ENCODE measurements around the gene LPP. TPM values are rescaled to one million over a fixed set of nuclear protein-coding genes. Genes with fewer than 3 reads are reported as not detected.

Gene LPP
- total and polyA plus RNA-seq, 9 of the 15 experiments (the other 6 are each of a cell fraction or from before 2014, with no cell fraction given) = 0.07 to 0.18 TPM; not detected in 7

DNA sequence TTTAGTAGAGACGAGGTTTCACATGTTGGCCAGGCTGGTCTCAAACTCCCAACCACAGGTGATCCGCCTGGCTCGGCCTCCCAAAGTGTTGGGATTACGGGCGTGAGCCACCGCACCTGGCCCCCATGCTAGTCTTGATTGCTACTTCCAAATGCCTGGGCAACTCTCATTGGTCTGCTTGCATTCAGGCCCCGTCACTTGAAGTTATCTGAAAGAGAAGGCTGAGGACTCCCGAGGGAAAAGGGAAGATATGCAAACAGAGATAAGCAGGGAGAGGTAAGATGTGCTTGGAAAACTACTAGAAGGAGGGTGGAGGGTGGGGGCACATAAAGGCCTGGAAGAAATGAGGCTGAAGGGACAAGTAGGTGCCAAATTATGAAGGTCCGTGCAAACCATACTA, 4.4 kb upstream of the LPP start:
- Histone ChIP-seq H3K4me1 (replicated peaks in 1 of 2; ENCODE audit: control insufficient read depth in 2 of 2, insufficient read depth in 2 of 2, low read length in 2 of 2) (no peaks in the 10 kb centered on the region; a peak in 1 of 5 replicates), H3K9me1 (ENCODE audit: control insufficient read depth, insufficient read depth, low read length) (no peaks in the 10 kb centered on the region), H4K20me1 (replicated peaks; ENCODE audit: control insufficient read depth, insufficient read depth, low read length) (0 out of 2 replicates have a peak, but pooled peaks cover 3% of the 10 kb centered on the region), H3K27ac (ENCODE audit: extremely low read depth, low read depth, low read length) (no peak overlapping the region), H3K4me3 (no peak overlapping the region), H2AFZ (ENCODE audit: low read depth, low read length) (no peak overlapping the region), H3K79me2 (ENCODE audit: control insufficient read depth, insufficient read depth, low read length) (no peaks in the 10 kb centered on the region), H3K9me3 (replicated peaks; ENCODE audit: control insufficient read depth, insufficient read depth, low read depth, low read length) (no peaks in the 10 kb centered on the region), H3K4me2 (ENCODE audit: insufficient read depth, low read length) (no peak overlapping the region), H3K9ac (ENCODE audit: insufficient read depth in 1 of 2, low read depth in 2 of 2, low read length in 2 of 2) (no peak overlapping the region), H3K36me3 (ENCODE audit: control insufficient read depth, insufficient read depth, low read length) (no peaks in the 10 kb centered on the region), H3K27me3 (ENCODE audit: control insufficient read depth in 2 of 2, insufficient read depth in 2 of 2, low read length in 2 of 2) (peaks cover 0 to 17% of the 10 kb centered on the region in 2 experiments; a peak in 3 of 5 replicates)
- ATAC-seq (no peak), FAIRE-seq (no peak), DNase-seq (ENCODE audit: extremely low read depth in 1 of 4, low spot score in 3 of 4) (no peak)
- BruUV-seq (replicated peaks) = no TSS peak
- ChIA-PET CTCF (ENCODE audit: low intra/inter-chr PET ratio) (no interaction called here), POLR2A (no interaction called here)
- WGBS (ENCODE audit: insufficient coverage, low coverage, missing lambda C conversion rate) = 0% methylated on average over 9 of the region's 9 CpGs
- intact Hi-C loops (cut with micrococcal nuclease) = no loop called here
- in situ Hi-C loops (cut with MboI) = no loop called here
- no peak for TF ChIP-seq PRMT5 (CRISPR knock-in tag; IDR thresholded peaks at IDR 0.05)
- TF ChIP-seq, protein P1, sequence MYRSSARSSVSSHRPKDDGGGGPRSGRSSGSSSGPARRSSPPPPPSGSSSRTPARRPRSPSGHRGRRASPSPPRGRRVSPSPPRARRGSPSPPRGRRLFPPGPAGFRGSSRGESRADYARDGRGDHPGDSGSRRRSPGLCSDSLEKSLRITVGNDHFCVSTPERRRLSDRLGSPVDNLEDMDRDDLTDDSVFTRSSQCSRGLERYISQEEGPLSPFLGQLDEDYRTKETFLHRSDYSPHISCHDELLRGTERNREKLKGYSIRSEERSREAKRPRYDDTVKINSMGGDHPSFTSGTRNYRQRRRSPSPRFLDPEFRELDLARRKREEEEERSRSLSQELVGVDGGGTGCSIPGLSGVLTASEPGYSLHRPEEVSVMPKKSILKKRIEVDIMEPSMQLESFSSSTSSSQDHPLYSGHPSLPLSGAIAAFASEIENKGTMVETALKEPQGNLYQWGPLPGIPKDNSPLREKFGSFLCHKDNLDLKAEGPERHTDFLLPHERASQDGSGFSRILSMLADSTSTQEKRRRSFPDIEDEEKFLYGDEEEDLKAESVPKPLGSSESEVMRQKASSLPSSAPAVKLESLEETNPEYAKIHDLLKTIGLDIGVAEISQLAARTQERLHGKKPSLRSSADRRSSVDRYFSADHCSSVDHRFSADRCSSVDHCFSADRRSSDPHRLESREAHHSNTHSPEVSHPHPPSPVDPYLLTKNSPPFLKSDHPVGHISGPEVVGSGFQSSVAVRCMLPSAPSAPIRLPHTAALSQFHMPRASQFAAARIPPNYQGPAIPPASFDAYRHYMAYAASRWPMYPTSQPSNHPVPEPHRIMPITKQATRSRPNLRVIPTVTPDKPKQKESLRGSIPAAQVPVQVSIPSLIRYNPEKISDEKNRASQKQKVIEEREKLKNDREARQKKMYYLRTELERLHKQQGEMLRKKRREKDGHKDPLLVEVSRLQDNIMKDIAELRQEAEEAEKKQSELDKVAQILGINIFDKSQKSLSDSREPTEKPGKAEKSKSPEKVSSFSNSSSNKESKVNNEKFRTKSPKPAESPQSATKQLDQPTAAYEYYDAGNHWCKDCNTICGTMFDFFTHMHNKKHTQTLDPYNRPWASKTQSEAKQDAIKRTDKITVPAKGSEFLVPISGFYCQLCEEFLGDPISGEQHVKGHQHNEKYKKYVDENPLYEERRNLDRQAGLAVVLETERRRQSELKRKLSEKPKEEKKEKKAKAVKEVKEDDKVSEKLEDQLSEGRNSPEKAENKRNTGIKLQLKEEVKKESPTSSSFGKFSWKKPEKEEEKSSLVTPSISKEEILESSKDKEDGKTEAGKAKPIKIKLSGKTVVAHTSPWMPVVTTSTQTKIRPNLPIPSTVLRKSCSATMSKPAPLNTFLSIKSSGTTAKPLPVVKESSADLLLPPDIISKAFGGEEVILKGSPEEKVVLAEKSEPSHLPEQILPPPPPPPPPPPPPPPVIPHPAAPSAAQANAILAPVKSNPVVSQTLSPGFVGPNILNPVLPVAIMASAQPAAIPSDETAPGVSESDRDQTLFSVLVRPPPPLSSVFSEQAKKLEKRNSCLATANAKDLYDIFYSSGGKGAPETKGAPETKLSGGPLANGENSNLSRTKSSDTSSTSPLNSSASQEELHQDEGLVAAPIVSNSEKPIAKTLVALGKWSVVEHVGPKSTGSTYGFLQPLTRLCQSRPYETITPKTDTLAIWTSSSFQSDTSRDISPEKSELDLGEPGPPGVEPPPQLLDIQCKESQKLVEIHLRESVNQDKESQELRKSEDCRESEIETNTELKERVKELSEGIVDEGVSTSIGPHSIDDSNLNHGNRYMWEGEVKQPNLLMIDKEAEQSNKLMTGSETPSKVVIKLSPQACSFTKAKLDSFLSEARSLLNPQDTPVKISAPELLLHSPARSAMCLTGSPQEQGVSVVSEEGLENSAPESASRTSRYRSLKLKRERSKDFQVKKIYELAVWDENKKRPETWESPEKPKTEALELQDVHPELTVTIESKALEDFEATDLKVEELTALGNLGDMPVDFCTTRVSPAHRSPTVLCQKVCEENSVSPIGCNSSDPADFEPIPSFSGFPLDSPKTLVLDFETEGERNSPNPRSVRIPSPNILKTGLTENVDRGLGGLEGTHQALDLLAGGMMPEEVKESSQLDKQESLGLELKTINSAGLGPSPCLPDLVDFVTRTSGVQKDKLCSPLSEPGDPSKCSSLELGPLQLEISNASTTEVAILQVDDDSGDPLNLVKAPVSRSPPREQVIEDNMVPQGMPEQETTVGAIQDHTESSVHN (IDR thresholded peaks at IDR 0.05; ENCODE audit: borderline replicate concordance in 1 of 2, low read depth in 1 of 2) = no peak
- TF ChIP-seq, protein P2, sequence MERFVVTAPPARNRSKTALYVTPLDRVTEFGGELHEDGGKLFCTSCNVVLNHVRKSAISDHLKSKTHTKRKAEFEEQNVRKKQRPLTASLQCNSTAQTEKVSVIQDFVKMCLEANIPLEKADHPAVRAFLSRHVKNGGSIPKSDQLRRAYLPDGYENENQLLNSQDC (CRISPR knock-in tag; IDR thresholded peaks at IDR 0.05) = no peak
- TF ChIP-seq FOXA1 (IDR thresholded peaks at IDR 0.05; ENCODE audit: borderline replicate concordance) = no peak
- TF ChIP-seq, protein P3, sequence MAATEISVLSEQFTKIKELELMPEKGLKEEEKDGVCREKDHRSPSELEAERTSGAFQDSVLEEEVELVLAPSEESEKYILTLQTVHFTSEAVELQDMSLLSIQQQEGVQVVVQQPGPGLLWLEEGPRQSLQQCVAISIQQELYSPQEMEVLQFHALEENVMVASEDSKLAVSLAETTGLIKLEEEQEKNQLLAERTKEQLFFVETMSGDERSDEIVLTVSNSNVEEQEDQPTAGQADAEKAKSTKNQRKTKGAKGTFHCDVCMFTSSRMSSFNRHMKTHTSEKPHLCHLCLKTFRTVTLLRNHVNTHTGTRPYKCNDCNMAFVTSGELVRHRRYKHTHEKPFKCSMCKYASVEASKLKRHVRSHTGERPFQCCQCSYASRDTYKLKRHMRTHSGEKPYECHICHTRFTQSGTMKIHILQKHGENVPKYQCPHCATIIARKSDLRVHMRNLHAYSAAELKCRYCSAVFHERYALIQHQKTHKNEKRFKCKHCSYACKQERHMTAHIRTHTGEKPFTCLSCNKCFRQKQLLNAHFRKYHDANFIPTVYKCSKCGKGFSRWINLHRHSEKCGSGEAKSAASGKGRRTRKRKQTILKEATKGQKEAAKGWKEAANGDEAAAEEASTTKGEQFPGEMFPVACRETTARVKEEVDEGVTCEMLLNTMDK (IDR thresholded peaks at IDR 0.05; ENCODE audit: borderline replicate concordance, insufficient read depth, low read depth, low read length, poor library complexity, severe bottlenecking) = no peak
- TF ChIP-seq ZNF764 (CRISPR knock-in tag; IDR thresholded peaks at IDR 0.05; ENCODE audit: low read depth) = no peak
- no peak for TF ChIP-seq ERF (CRISPR knock-in tag; IDR thresholded peaks at IDR 0.05)
- TF ChIP-seq TOE1 (IDR thresholded peaks at IDR 0.05; ENCODE audit: borderline replicate concordance) = no peak
- TF ChIP-seq TOE1 (CRISPR knock-in tag; IDR thresholded peaks at IDR 0.05; ENCODE audit: borderline replicate concordance, low read depth) = no peak
- no peak for TF ChIP-seq ZFP30 (CRISPR knock-in tag; IDR thresholded peaks at IDR 0.05; ENCODE audit: borderline replicate concordance)
- TF ChIP-seq SETDB1 (IDR thresholded peaks at IDR 0.05; ENCODE audit: low read length) = no peak
- TF ChIP-seq GABPB2 (CRISPR knock-in tag; conservative IDR thresholded peaks at IDR 0.05) = no peak

Data from K562 (cell line).